HFF-Myc (cell line): ENCODE measurements around the gene LRFN2.

ENCODE experiments used
- DNase-seq: peaks from one replicate; pipeline ENCODE4 v3.0.0-alpha.2; 2011; ENCODE audit warnings: low read depth; ENCODE audit errors: extremely low read depth
- H3K4me3 ChIP-seq: replicated peaks from 2 replicates; pipeline ENCODE4 v1.5.1; 2011; ENCODE audit warnings: low read depth, mild to moderate bottlenecking, control low read depth, low read length
- TF ChIP-seq, protein P1 (sequence below): IDR thresholded peaks from 2 replicates; pipeline ENCODE4 v1.5.1; 2012; ENCODE audit warnings: mild to moderate bottlenecking, low read depth, low read length, control low read depth; ENCODE audit errors: missing control alignments

The LRFN2 gene

GRCh38 chr6:40442591-40442990, 144.6 kb downstream of the LRFN2 start:
- no peak for DNase-seq
- TF ChIP-seq, protein P1, sequence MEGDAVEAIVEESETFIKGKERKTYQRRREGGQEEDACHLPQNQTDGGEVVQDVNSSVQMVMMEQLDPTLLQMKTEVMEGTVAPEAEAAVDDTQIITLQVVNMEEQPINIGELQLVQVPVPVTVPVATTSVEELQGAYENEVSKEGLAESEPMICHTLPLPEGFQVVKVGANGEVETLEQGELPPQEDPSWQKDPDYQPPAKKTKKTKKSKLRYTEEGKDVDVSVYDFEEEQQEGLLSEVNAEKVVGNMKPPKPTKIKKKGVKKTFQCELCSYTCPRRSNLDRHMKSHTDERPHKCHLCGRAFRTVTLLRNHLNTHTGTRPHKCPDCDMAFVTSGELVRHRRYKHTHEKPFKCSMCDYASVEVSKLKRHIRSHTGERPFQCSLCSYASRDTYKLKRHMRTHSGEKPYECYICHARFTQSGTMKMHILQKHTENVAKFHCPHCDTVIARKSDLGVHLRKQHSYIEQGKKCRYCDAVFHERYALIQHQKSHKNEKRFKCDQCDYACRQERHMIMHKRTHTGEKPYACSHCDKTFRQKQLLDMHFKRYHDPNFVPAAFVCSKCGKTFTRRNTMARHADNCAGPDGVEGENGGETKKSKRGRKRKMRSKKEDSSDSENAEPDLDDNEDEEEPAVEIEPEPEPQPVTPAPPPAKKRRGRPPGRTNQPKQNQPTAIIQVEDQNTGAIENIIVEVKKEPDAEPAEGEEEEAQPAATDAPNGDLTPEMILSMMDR = no peak
- H3K4me3 ChIP-seq = no peak overlapping the region

DNA sequence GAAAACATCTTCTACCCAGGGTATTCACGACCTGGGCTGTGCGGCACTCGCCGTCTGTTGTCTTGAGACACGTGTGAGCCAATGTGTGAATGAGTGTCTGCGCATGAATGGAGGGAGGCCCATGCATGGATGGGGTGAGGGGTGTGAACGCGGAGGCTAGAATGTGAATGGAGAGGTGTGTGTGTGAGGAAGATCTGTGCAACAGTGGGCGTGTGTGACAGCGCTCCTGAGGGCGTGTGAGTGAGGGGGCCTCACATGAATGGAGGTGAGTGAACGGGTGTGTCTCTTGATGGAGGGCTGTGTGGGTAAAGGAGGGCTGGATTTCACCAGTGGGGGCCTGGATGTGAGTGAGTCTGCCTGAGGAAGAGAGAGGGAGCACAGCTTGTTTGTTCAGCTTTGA, 146.0 kb downstream of the LRFN2 start:
- H3K4me3 ChIP-seq = no peak overlapping the region
- DNase-seq = no peak
- TF ChIP-seq, protein P1 = no peak

GRCh38 chr6:40440053-40440452, 147.1 kb downstream of the LRFN2 start:
- no peak for DNase-seq
- TF ChIP-seq, protein P1 = no peak
- no peak overlapping the region for H3K4me3 ChIP-seq

DNA sequence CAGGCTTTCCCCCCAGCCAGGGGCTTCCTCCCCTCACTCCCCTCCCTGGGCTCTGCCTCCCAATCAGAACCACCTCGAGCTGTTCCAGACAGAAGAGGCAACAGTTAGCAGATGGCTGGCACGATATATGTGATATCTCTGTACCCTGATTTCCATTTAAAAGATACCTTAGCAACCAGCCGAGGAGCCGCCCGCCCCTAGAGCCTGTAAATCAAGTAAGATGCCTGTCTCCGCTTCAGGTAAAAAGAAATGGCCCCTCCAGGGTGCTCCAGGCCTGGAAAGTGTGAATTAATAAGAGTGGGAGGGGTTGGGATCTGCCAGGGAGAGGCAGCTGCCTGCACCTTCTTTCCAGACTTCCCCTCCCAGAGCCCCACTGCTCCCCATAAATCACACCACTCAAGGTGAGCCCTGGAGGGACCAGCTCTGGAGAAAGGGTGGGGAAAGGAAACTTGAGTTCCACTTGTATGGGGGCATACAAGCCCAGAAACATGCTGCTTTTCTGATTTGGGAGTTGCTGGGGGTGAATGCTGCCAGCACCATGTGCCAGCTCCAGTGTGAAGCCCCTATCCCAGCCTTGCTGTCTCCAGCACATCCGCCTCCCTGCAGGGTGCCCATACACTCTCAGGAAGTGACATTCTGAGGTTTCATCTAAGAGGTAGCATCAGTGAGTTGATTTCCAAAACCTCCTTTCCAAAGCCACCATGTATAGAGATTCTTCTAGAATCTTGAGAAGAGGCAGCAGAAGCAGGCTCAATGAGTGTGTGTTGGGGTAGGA, 148.0 kb downstream of the LRFN2 start:
- no peak for DNase-seq
- H3K4me3 ChIP-seq = no peak overlapping the region
- TF ChIP-seq, protein P1 = no peak

DNA sequence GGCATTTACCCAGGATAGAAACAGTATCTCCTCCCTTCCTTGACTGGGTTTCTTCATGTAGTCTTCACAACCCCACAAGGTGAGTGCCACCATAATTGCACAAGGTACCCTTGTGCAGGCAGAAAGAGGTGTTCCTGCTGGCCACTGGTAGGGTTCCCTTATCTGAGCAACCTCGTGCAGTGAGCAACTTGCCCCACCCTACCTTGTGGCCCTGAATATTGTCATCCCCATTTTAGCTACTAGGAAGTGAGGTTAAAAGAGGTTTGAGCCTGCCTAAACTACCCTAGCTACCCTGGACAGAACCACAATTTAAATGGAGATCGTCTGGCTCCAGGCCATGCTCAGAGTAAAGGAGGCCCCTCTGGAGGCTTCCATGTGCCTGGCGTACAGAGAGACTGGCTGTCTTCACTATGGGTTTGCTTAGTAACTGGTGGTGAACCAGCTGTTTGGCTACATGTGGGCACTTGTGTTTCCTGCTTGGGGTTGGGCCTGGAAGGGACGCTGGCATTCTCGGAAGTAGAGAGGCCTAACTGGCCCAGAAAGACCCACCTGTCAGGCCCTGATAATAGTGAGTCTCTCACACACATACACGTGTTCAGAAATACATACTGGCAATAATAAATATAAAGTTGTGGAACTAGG, 148.8 kb downstream of the LRFN2 start:
- TF ChIP-seq, protein P1 = no peak
- DNase-seq = no peak
- no peak overlapping the region for H3K4me3 ChIP-seq

- TF ChIP-seq, protein P1 = no peak
- H3K4me3 ChIP-seq = no peak overlapping the region
- DNase-seq = no peak
These were observed 149.5 kb downstream of the LRFN2 start for GRCh38 chr6:40437631-40438030.
